Mesendoderm (in vitro differentiated cells): ENCODE results near the gene STX7. TPM values are rescaled to one million over a fixed set of nuclear protein-coding genes. Genes with fewer than 3 reads are reported as not detected.

ENCODE experiments used
- DNase-seq: peaks from one replicate; pipeline ENCODE4 v3.0.0; 2013
- H2AK5ac ChIP-seq: 2 replicates; pipeline ENCODE4 v1.6.1; 2013; ENCODE audit warnings: low read length, inconsistent platforms
- H2BK120ac ChIP-seq: 2 replicates; pipeline ENCODE4 v1.6.1; 2013; ENCODE audit warnings: low read depth, mild to moderate bottlenecking, low read length, moderate library complexity, mixed read lengths
- H2BK15ac ChIP-seq: replicated peaks from 2 replicates; pipeline ENCODE4 v1.6.1; 2013; ENCODE audit warnings: low read depth, mild to moderate bottlenecking, moderate library complexity
- H2BK5ac ChIP-seq: 2 replicates; pipeline ENCODE4 v1.6.1; 2013; ENCODE audit warnings: low read length, inconsistent platforms
- H3K18ac ChIP-seq: 2 replicates; pipeline ENCODE4 v1.6.1; 2013; ENCODE audit warnings: mild to moderate bottlenecking, low read length, mixed read lengths
- H3K23ac ChIP-seq: one replicate; pipeline ENCODE4 v1.6.1; 2013; ENCODE audit warnings: low read length
- H3K27ac ChIP-seq: 2 replicates; pipeline ENCODE4 v1.5.1; 2013; ENCODE audit warnings: low read depth, mild to moderate bottlenecking, inconsistent platforms, low read length, moderate library complexity
- H3K27me3 ChIP-seq: 2 replicates; pipeline ENCODE4 v1.6.1; 2013; ENCODE audit warnings: low read length, control low read depth, mild to moderate bottlenecking, inconsistent platforms; ENCODE audit not compliant: insufficient read depth, poor library complexity
- H3K36me3 ChIP-seq: 2 replicates; pipeline ENCODE4 v1.6.1; 2013; ENCODE audit warnings: low read length, inconsistent platforms; ENCODE audit not compliant: control insufficient read depth, insufficient read depth
- H3K4ac ChIP-seq: one replicate; pipeline ENCODE4 v1.6.1; 2013; ENCODE audit warnings: low read depth, mild to moderate bottlenecking, low read length, moderate library complexity
- H3K4me1 ChIP-seq: 2 replicates; pipeline ENCODE4 v1.6.1; 2013; ENCODE audit warnings: low read depth, low read length, inconsistent platforms; ENCODE audit not compliant: control insufficient read depth
- H3K4me2 ChIP-seq: 2 replicates; pipeline ENCODE4 v1.6.1; 2013; ENCODE audit warnings: low read length
- H3K4me3 ChIP-seq: 2 replicates; pipeline ENCODE4 v1.5.1; 2013; ENCODE audit warnings: mild to moderate bottlenecking, low read length
- H3K56ac ChIP-seq: one replicate; pipeline ENCODE4 v1.6.1; 2013; ENCODE audit warnings: low read length
- H3K79me1 ChIP-seq: 2 replicates; pipeline ENCODE4 v1.6.1; 2013; ENCODE audit warnings: low read length, inconsistent platforms
- H3K79me2 ChIP-seq: 2 replicates; pipeline ENCODE4 v1.6.1; 2013; ENCODE audit warnings: mild to moderate bottlenecking, low read length; ENCODE audit not compliant: control insufficient read depth, insufficient read depth
- H3K9ac ChIP-seq: 2 replicates; pipeline ENCODE4 v1.6.1; 2013; ENCODE audit warnings: low read length, inconsistent platforms
- H4K5ac ChIP-seq: one replicate; pipeline ENCODE4 v1.6.1; 2013; ENCODE audit warnings: low read length
- H4K8ac ChIP-seq: one replicate; pipeline ENCODE4 v1.6.1; 2013; ENCODE audit warnings: low read depth, mild to moderate bottlenecking, control low read depth, low read length, moderate library complexity
- WGBS: extraction: QIAGEN DNeasy Blood & Tissue Kit; methylation state at CpG from one replicate; pipeline ENCODE4 v1.1.7; 2013; ENCODE audit warnings: low lambda C conversion rate, missing lambda C conversion rate; ENCODE audit not compliant: insufficient coverage; ENCODE audit errors: extremely low coverage; 5-methylcytosine and 5-hydroxymethylcytosine counted together
- small RNA-seq: library from polyadenylated mRNA; stranded (forward); fragments of <200 nt; extraction: miRNeasy Mini kit (QIAGEN cat#:217004); gene quantifications from one replicate; pipeline ENCODE3, GENCODE V24; 2013; ENCODE audit not compliant: insufficient read depth

The STX7 gene

DNA sequence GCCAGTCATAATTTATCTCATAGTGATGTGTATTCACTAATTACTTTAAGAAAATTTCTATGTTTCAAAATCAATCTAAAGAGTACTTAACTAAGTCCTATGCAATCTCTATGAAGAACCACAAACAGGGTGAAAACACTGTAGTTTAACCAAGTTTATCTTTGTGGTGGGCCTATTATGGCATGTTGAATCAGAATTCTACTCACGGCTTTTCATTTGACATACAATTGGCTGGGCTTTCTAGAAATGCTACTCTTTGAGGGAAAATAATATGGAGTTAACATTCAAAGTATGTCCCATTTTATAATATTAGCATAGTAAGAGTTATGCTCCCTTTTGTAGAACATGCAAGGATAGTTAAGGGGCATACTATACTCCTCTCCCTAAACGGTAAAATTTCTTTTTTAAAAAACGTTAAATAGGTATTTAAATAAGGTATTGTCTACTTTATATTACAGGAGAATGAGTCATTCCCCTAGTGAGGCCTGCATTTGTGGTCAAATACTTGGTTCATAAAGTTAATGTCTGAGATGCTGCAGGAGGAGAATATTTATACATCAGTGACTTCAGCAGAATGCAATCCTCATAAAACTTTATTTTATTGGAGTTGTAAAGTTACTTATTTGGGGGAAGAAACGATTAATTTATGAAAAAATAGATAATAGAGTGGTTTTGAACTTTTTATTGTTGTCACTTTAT is 113.4 kb downstream of the STX7 start:
- Histone ChIP-seq H3K9ac (no peak overlapping the region), H2BK120ac (no peak overlapping the region), H3K79me1 (no peaks in the 10 kb centered on the region), H2BK15ac (no peak overlapping the region), H4K8ac (no peak overlapping the region), H3K18ac (no peak overlapping the region), H3K4me2 (no peak overlapping the region), H3K56ac (no peak overlapping the region), H3K4me3 (no peak overlapping the region), H3K27me3 (peaks cover 15% of the 10 kb centered on the region), H3K79me2 (no peaks in the 10 kb centered on the region), H3K36me3 (no peaks in the 10 kb centered on the region), H3K4ac (no peak overlapping the region), H2BK5ac (no peak overlapping the region), H2AK5ac (no peak overlapping the region), H3K27ac (no peak overlapping the region), H3K23ac (no peak overlapping the region), H3K4me1 (no peaks in the 10 kb centered on the region), H4K5ac (no peak overlapping the region)
- DNase-seq = no peak
- 100% methylated on average over 1 of the region's 4 CpGs for WGBS

Small RNAs within 50 kb of the gene (small RNA-seq; reads per million reads assigned to genes)
- gene TAAR7P = not detected
